Measurements from ENCODE around the gene GDNF. TPM values are rescaled to one million over a fixed set of nuclear protein-coding genes. Genes with fewer than 3 reads are reported as not detected.
"Not testable (repeated sequence)": the region's sequence is repeated elsewhere in the genome, so short reads cannot be mapped to it uniquely, and the experiment has no call there.

Gene GDNF
- total RNA-seq, 1 donor from 2014 or later, result 0.13 TPM

GRCh38 chr5:37786862-37787519, 52.9 kb downstream of the GDNF start:
- DNase-seq (ENCODE audit: low spot score), result no peak

DNA sequence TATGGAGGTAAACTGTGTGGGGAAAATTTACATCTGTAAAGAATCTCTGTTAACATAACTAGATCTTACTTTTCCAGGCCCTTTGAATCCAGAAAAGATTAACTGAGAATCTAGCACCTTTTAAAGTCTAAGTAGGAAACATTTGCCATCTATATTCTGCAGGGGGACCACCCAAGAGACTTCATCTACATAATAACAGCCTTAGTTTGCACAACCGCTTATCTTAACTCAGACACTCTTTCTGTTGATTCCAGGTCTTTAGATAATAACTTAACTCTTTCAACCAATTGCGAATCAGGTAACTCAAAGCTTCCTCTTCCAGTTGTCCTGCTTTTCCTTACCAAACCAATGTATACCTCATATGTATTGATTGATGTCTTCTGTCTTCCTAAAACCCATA, 53.4 kb downstream of the GDNF start:
- no peak for DNase-seq (ENCODE audit: low spot score)

- not testable (repeated sequence) for DNase-seq (ENCODE audit: low spot score)
These were observed 58.4 kb downstream of the GDNF start for GRCh38 chr5:37781409-37781808.

DNA sequence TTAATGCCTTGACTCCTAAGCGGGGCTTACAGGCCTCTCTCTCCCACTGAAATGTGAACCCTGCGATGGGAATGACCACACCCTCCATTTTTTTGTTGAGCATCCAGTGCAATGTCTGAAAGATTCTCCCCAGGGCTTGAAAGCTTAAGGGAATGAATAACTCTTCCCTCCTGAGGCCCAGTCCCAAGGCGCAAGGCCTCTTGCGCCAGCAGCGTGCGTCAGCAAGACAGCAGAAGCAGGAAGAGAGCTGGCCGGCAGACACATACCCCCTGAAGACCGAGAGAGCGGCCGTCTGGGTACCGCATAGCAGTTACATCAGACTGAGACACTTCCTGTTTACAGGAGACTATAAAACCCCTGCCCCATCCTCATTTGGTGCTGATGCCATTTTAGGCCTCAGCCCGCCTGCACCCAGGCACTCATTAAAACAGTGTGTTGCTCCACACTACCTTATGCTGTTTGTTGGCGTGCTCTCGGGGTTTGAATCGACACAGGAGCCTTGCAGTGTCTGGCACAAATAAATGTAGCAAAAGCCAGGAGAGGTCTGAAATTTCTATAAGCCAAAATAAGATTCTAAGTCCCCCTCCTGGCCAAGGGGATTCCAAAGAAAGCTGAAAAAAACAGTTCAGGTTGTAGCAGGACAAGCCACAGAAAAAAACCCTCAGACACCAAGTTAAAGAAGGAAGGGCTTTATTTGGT, 62.3 kb downstream of the GDNF start:
- DNase-seq (ENCODE audit: low spot score), result no peak

DNA sequence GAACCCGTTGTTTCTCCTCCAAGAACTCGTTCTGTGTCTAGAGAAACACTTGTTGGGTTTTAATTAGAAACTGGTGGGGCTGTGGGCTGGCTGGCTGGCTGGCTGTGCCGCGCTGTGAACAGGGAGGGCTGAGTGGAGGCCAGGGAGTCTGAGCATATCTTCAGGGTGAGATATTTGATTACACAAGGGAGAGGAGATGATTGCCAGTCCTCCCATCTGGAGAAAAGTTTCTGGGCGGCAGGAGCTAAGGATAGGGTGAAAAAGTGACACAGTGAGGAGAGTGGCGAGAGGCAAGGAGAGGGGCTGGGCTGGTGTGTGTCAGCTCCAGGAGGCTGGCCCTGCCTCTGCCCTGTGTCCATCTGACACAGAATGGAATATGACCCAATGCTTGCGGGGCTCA, 63.0 kb downstream of the GDNF start:
- DNase-seq (ENCODE audit: low spot score), result no peak

DNA sequence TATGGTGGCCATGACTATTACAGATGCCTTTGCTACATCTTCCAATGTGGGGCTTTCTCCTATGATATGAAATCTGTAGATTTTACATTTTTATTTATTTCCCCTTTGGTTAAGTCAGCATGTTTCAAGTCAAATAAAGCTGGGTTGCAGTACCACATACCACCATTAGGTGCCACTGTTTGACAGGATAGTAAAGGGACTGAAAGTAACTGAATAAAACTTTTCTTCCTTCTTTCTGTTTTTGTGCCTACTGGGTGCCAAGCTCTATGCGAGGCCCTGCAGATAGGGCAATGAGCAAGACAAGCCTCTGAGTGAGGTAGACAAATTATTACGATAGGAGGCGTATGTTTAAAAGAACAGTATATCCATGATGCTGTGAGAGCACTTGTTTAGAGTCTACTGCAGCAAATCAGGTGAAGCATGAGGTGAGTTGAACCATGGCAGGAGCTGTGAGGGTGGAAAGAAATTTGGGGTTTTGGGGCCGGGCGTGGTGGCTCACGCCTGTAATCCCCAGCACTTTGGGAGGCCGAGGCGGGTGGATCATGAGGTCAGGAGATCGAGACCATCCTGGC, 64.8 kb downstream of the GDNF start:
- DNase-seq (ENCODE audit: low spot score), result no peak

- DNase-seq (ENCODE audit: low spot score), result no peak
These were observed 66.0 kb downstream of the GDNF start for GRCh38 chr5:37773809-37774208.

GRCh38 chr5:37772255-37772654, 67.6 kb downstream of the GDNF start:
- DNase-seq (ENCODE audit: low spot score), result no peak

DNA sequence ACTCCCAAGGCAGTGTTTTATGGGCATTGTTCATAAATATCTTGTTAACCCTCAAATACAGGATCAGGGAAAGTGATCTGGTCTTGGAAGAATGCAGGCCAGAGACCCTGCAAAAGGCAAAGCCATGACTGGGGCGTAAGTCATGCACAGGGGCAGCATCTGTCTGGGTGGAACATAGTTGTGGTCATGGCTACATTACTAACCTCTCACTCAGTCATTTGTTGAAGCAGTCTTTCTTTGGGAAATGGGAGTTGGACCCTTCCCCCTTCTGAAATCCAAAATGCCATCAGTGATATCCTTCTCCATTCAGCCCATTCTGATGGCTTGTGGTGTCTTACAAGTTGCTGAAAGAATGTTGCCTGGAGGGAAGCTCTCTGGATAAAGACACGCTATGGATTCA, 68.1 kb downstream of the GDNF start:
- DNase-seq (ENCODE audit: low spot score), result no peak

- no peak for DNase-seq (ENCODE audit: low spot score)
These were observed 68.6 kb downstream of the GDNF start for GRCh38 chr5:37771203-37771611.

GRCh38 chr5:37770786-37771185, 69.1 kb downstream of the GDNF start:
- DNase-seq (ENCODE audit: low spot score), result no peak

GRCh38 chr5:37769840-37770239, 70.0 kb downstream of the GDNF start:
- DNase-seq (ENCODE audit: low spot score), result no peak

DNA sequence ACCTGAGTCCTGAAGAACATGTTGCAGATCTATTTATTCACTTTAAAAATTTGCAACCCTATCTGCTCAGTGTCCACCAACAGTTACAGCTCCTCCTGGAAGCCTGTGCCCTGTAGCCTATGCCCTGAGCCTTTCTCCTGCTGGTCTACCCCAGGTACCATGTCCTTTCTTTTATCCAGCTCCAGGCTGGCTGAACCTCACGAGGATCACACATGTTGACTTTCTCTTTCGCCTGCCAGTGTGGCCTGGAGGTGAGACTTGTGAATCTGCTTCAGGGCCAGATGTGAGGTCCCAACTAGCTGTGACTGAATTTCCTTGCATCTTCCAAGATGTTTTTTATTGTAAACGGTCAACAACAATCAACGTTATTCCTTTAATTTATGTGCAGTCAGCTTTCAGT, 70.7 kb downstream of the GDNF start:
- DNase-seq (ENCODE audit: low spot score), result no peak

DNA sequence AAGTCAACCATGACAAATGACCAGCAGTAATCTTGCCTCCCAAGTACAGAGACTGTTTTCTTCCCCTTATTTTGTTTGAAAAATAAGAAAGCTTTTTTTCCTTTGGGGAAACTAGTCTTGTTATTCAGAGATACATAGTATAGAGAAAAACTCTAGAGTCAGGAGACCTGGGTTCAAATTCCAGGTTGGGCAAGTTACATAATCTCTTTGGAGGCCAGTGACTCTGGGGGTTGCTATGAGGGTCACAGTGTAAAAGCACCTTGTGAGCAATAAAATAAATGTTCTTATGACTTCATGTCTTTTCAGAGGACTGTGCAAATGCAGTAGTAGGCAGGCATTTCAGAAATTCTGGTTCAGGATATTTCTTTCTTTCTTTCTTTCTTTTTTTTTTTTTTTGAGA, 71.5 kb downstream of the GDNF start:
- no peak for DNase-seq (ENCODE audit: low spot score)

GRCh38 chr5:37767961-37768360, 71.9 kb downstream of the GDNF start:
- DNase-seq (ENCODE audit: low spot score), result no peak

GRCh38 chr5:37767251-37767650, 72.6 kb downstream of the GDNF start:
- DNase-seq (ENCODE audit: low spot score), result no peak
